ENCODE results near the gene DNMT3A. TPM values are rescaled to one million over a fixed set of nuclear protein-coding genes. Genes with fewer than 3 reads are reported as not detected.

Gene DNMT3A
- total RNA-seq, 1 experiment from 2014 or later = 8.0 TPM

DNA sequence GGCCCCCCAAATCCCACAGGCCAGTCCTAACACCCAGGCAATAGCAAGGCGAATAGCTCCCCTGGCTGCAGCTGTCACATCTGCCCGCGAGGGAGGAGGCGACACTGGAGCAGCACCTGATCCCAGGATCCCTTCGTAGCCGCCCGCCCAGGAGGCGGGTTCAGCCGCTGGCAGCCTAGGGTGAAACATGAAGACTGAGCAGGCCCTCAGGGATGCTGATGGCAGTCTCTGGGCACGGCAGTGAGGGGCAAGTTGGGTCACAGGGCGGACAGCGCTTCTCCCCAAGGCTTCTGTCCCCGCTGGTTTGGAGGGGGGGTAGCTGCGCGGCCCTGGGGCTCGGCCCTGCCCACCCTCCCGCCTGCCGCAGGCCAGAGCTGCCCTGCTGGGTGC lies 1.9 kb downstream of the DNMT3A start:
- BruUV-seq (replicated peaks) = no TSS peak
- intact Hi-C loops (cut with micrococcal nuclease) = loop anchor here (5.0 kb wide), 1 partner anchor 38 kb away; no protein-coding TSS in a partner anchor
- DNase-seq (ENCODE audit: unreplicated experiment) = no peak
- Mint-ChIP-seq H3K27me3 (ENCODE audit: insufficient read depth, unreplicated experiment) (no peaks in the 10 kb centered on the region), H3K9me3 (ENCODE audit: unreplicated experiment) (no peaks in the 10 kb centered on the region), H3K36me3 (ENCODE audit: insufficient read depth, unreplicated experiment) (no peaks in the 10 kb centered on the region), H3K27ac (ENCODE audit: low read depth, unreplicated experiment) (no peak overlapping the region), H3K4me3 (ENCODE audit: unreplicated experiment) (peak overlapping the region; percentile 54), H3K4me1 (ENCODE audit: insufficient read depth, unreplicated experiment) (no peaks in the 10 kb centered on the region)
- TF ChIP-seq, protein P1, sequence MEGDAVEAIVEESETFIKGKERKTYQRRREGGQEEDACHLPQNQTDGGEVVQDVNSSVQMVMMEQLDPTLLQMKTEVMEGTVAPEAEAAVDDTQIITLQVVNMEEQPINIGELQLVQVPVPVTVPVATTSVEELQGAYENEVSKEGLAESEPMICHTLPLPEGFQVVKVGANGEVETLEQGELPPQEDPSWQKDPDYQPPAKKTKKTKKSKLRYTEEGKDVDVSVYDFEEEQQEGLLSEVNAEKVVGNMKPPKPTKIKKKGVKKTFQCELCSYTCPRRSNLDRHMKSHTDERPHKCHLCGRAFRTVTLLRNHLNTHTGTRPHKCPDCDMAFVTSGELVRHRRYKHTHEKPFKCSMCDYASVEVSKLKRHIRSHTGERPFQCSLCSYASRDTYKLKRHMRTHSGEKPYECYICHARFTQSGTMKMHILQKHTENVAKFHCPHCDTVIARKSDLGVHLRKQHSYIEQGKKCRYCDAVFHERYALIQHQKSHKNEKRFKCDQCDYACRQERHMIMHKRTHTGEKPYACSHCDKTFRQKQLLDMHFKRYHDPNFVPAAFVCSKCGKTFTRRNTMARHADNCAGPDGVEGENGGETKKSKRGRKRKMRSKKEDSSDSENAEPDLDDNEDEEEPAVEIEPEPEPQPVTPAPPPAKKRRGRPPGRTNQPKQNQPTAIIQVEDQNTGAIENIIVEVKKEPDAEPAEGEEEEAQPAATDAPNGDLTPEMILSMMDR (IDR thresholded peaks at IDR 0.05; ENCODE audit: unreplicated experiment) = no peak
- POLR2A ChIA-PET = no interaction called here
- CTCF ChIA-PET = interaction anchor here (0.6 to 1.1 kb wide), 2 partner anchors 25 to 172 kb away, joined by 3 read pairs; no protein-coding TSS in a partner anchor

DNA sequence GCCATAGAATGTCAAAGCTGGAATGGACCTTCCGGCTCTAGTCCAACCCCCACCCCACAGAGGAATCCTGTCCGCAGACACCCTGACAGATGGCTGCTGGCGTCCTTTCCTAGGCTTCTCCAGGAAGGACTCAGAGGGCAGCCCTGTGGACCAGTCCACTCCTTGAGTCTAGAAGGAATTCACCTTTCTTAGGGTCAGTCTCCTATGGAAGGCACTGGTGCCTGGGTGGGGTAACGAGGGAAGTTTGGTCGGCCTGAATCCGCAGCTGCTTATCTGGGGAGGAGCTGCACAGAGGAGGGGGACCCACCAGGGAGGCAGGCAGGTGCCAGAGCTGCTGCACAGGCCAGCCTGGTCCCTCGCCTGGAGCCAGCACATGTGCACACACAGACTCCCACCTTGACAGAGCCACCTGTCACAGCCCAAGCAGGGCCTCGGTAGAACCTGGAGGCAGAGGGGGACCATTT lies 2.5 kb downstream of the DNMT3A start:
- Mint-ChIP-seq H3K4me3 (ENCODE audit: unreplicated experiment) (peak overlapping the region; percentile 54), H3K27ac (ENCODE audit: low read depth, unreplicated experiment) (no peak overlapping the region), H3K9me3 (ENCODE audit: unreplicated experiment) (no peaks in the 10 kb centered on the region), H3K4me1 (ENCODE audit: insufficient read depth, unreplicated experiment) (no peaks in the 10 kb centered on the region), H3K27me3 (ENCODE audit: insufficient read depth, unreplicated experiment) (no peaks in the 10 kb centered on the region), H3K36me3 (ENCODE audit: insufficient read depth, unreplicated experiment) (no peaks in the 10 kb centered on the region)
- no TSS peak for BruUV-seq (replicated peaks)
- CTCF ChIA-PET = interaction anchor here (0.6 to 1.1 kb wide), 2 partner anchors 24 to 37 kb away, joined by 3 read pairs; no protein-coding TSS in a partner anchor
- intact Hi-C loops (cut with micrococcal nuclease) = no loop called here
- POLR2A ChIA-PET = interaction anchor here (0.7 kb wide), 1 partner anchor 30 kb away, joined by 3 read pairs; no protein-coding TSS in a partner anchor
- TF ChIP-seq, protein P1 (IDR thresholded peaks at IDR 0.05; ENCODE audit: unreplicated experiment) = no peak
- DNase-seq (ENCODE audit: unreplicated experiment) = no peak

DNA sequence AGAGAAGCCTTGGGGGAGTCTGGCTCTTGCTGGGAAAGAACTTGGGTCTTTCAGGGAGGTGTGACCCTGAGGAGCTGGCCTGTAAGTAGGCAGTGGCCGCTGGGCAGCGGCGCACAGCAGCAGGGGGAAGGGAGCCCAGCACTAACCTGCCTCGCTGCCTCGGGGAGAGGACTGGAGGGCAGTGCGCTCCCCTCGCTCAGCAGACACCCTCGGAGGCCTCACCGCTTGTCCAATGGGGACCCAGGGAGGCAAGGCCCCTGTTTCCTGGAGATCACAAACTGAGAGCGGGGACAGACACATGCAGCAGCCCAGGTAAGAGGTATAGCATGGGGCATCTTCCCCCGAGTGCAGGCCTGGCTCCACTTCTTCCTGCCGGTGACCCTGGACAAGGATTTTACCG lies 3.3 kb downstream of the DNMT3A start:
- Mint-ChIP-seq H3K27ac (ENCODE audit: low read depth, unreplicated experiment) (no peak overlapping the region), H3K9me3 (ENCODE audit: unreplicated experiment) (no peaks in the 10 kb centered on the region), H3K27me3 (ENCODE audit: insufficient read depth, unreplicated experiment) (no peaks in the 10 kb centered on the region), H3K36me3 (ENCODE audit: insufficient read depth, unreplicated experiment) (no peaks in the 10 kb centered on the region), H3K4me3 (ENCODE audit: unreplicated experiment) (no peak overlapping the region), H3K4me1 (ENCODE audit: insufficient read depth, unreplicated experiment) (no peaks in the 10 kb centered on the region)
- POLR2A ChIA-PET = interaction anchor here (0.7 kb wide), 1 partner anchor 31 kb away, joined by 3 read pairs; no protein-coding TSS in a partner anchor
- no TSS peak for BruUV-seq (replicated peaks)
- CTCF ChIA-PET = interaction anchor here (1.1 kb wide), 1 partner anchor 23 kb away, joined by 3 read pairs; no protein-coding TSS in a partner anchor
- no peak for DNase-seq (ENCODE audit: unreplicated experiment)
- intact Hi-C loops (cut with micrococcal nuclease) = no loop called here
- TF ChIP-seq, protein P1 (IDR thresholded peaks at IDR 0.05; ENCODE audit: unreplicated experiment) = no peak

DNA sequence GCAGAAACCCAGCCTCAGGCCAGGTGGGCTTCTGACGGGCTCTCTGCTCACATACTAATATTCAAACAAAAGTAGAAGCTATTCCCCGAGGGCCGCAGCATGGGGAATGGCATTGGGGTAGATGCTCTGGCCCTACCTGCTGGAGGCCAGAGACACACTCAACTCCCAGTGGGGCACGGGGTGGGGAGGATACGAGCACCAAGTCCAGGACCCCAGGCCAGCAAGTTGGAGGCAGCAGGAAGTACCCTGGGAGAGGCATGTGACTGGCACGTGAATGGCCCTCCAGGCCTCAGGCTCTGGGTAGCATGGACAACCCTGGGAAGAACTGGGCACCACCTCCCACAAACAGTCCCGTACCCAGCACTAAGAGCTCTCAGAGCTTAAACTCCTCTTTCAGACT lies 3.8 kb downstream of the DNMT3A start:
- no TSS peak for BruUV-seq (replicated peaks)
- no peaks in the 10 kb centered on the region for H3K9me3 Mint-ChIP-seq (ENCODE audit: unreplicated experiment)
- TF ChIP-seq, protein P1 (IDR thresholded peaks at IDR 0.05; ENCODE audit: unreplicated experiment) = no peak
- no peaks in the 10 kb centered on the region for H3K4me1 Mint-ChIP-seq (ENCODE audit: insufficient read depth, unreplicated experiment)
- DNase-seq (ENCODE audit: unreplicated experiment) = no peak
- no peak overlapping the region for H3K27ac Mint-ChIP-seq (ENCODE audit: low read depth, unreplicated experiment)
- ChIA-PET POLR2A (no interaction called here), CTCF (no interaction called here)
- intact Hi-C loops (cut with micrococcal nuclease) = no loop called here
- no peak overlapping the region for H3K4me3 Mint-ChIP-seq (ENCODE audit: unreplicated experiment)
- H3K27me3 Mint-ChIP-seq (ENCODE audit: insufficient read depth, unreplicated experiment) = no peaks in the 10 kb centered on the region
- H3K36me3 Mint-ChIP-seq (ENCODE audit: insufficient read depth, unreplicated experiment) = no peaks in the 10 kb centered on the region
